Measurements from ENCODE around the gene IGFLR1.

- no peak for TF ChIP-seq REST (IDR thresholded peaks at IDR 0.05; ENCODE audit: low read depth)
- TF ChIP-seq YY1 (IDR thresholded peaks at IDR 0.05; ENCODE audit: low read depth) = no peak
- TF ChIP-seq TCF12 (IDR thresholded peaks at IDR 0.05; ENCODE audit: low read depth) = no peak
- no peak for TF ChIP-seq TAF1 (IDR thresholded peaks at IDR 0.05; ENCODE audit: low read depth)
- TF ChIP-seq EP300 (IDR thresholded peaks at IDR 0.05; ENCODE audit: borderline replicate concordance) = no peak
- TF ChIP-seq CREB1 (IDR thresholded peaks at IDR 0.05; ENCODE audit: low read depth) = no peak
- no peak for TF ChIP-seq USF1 (IDR thresholded peaks at IDR 0.05)
Measured at GRCh38 chr19:35742121-35742724, at the start of gene IGFLR1.
